ENCODE data around the gene NRIP2.

Gene NRIP2

GRCh38 chr12:2851931-2852330 is 17.1 kb upstream of the NRIP2 start:
- TF ChIP-seq POLR2AphosphoS5 (IDR thresholded peaks at IDR 0.05; ENCODE audit: low read depth) = no peak
- no peak for TF ChIP-seq CTCF (IDR thresholded peaks at IDR 0.05; ENCODE audit: insufficient read depth, low read length)
- no peak for TF ChIP-seq SPI1 (IDR thresholded peaks at IDR 0.05; ENCODE audit: borderline replicate concordance, low read depth)
- no peak for DNase-seq (ENCODE audit: low read depth in 1 of 2, low spot score in 1 of 2)
- Histone ChIP-seq H3K27ac (replicated peaks) (no peak overlapping the region), H3K4me3 (replicated peaks; ENCODE audit: insufficient read depth, low read length) (no peak overlapping the region), H3K27me3 (ENCODE audit: insufficient read depth, poor library complexity, severe bottlenecking) (no peaks in the 10 kb centered on the region)

GRCh38 chr12:2845280-2845679 is 10.4 kb upstream of the NRIP2 start:
- Histone ChIP-seq H3K27ac (replicated peaks) (no peak overlapping the region), H3K4me3 (replicated peaks; ENCODE audit: insufficient read depth, low read length) (no peak overlapping the region), H3K27me3 (ENCODE audit: insufficient read depth, poor library complexity, severe bottlenecking) (no peaks in the 10 kb centered on the region)
- no peak for TF ChIP-seq REST (IDR thresholded peaks at IDR 0.05; ENCODE audit: insufficient replicate concordance, low read depth)
- TF ChIP-seq GABPA (IDR thresholded peaks at IDR 0.05; ENCODE audit: low read depth) = no peak
- no peak for TF ChIP-seq CTCF (IDR thresholded peaks at IDR 0.05; ENCODE audit: insufficient read depth, low read length)
- no peak for TF ChIP-seq SPI1 (IDR thresholded peaks at IDR 0.05; ENCODE audit: borderline replicate concordance, low read depth)
- TF ChIP-seq POLR2AphosphoS5 (IDR thresholded peaks at IDR 0.05; ENCODE audit: low read depth) = no peak
- no peak for DNase-seq (ENCODE audit: low read depth in 1 of 2, low spot score in 1 of 2)

- TF ChIP-seq POLR2AphosphoS5 (IDR thresholded peaks at IDR 0.05; ENCODE audit: low read depth) (0 out of 2 replicates have a peak, but pooled peaks have one; percentile 16), REST (IDR thresholded peaks at IDR 0.05; ENCODE audit: insufficient replicate concordance, low read depth) (no peak)
- no peak overlapping the region for H3K27ac ChIP-seq (replicated peaks)
- no peaks in the 10 kb centered on the region for H3K27me3 ChIP-seq (ENCODE audit: insufficient read depth, poor library complexity, severe bottlenecking)
- H3K4me3 ChIP-seq (replicated peaks; ENCODE audit: insufficient read depth, low read length) = no peak overlapping the region
- DNase-seq (ENCODE audit: low read depth in 1 of 2, low spot score in 1 of 2) = no peak
Observed at GRCh38 chr12:2844786-2845185, 10.0 kb upstream of the NRIP2 start.

GRCh38 chr12:2842948-2843347 is 8.1 kb upstream of the NRIP2 start:
- H3K27me3 ChIP-seq (ENCODE audit: insufficient read depth, poor library complexity, severe bottlenecking) = no peaks in the 10 kb centered on the region
- no peak overlapping the region for H3K4me3 ChIP-seq (replicated peaks; ENCODE audit: insufficient read depth, low read length)
- no peak for DNase-seq (ENCODE audit: low read depth in 1 of 2, low spot score in 1 of 2)
- no peak for TF ChIP-seq GABPA (IDR thresholded peaks at IDR 0.05; ENCODE audit: low read depth)
- no peak for TF ChIP-seq POLR2AphosphoS5 (IDR thresholded peaks at IDR 0.05; ENCODE audit: low read depth)
- no peak for TF ChIP-seq REST (IDR thresholded peaks at IDR 0.05; ENCODE audit: insufficient replicate concordance, low read depth)
- TF ChIP-seq CTCF (IDR thresholded peaks at IDR 0.05; ENCODE audit: insufficient read depth, low read length) = no peak
- TF ChIP-seq SPI1 (IDR thresholded peaks at IDR 0.05; ENCODE audit: borderline replicate concordance, low read depth) = no peak
- no peak overlapping the region for H3K27ac ChIP-seq (replicated peaks)

Data from HL-60 (cell line).